SK-N-MC (cell line): ENCODE results near the gene PDXK.

Experiments used
- EZH2 ChIP-seq: fragments of 200-600 bp; sonication (generic); IDR thresholded peaks from one replicate; pipeline ENCODE4 v1.6.1; 2017; ENCODE audit warnings: antibody characterized with exemption
- POLR2AphosphoS5 ChIP-seq: IDR thresholded peaks from 2 replicates; pipeline ENCODE4 v1.6.1; 2012; ENCODE audit warnings: mild to moderate bottlenecking, low read depth, low read length, borderline replicate concordance

GRCh38 chr21:43716376-43717165 is 2.4 kb upstream of the PDXK start:
- TF ChIP-seq POLR2AphosphoS5 (no peak), EZH2 (no peak)
